Neural cell (in vitro differentiated cells): ENCODE results near the gene TIGD1. TPM values are rescaled to one million over a fixed set of nuclear protein-coding genes. Genes with fewer than 3 reads are reported as not detected.
"Not testable (repeated sequence)": the region's sequence is repeated elsewhere in the genome, so short reads cannot be mapped to it uniquely, and the experiment has no call there.

Source experiments
- H2AFZ ChIP-seq: fragments of 200-600, 300-800 bp; sonication (generic), shearing (Covaris generic); 2 replicates; pipeline ENCODE4 v1.6.0; 2014; ENCODE audit warnings: low read depth, mild to moderate bottlenecking, antibody characterized with exemption, low read length, moderate library complexity
- H3F3A ChIP-seq: fragments of 200-600 bp; shearing (Covaris generic); 2 replicates; pipeline ENCODE4 v1.6.1; 2016; ENCODE audit warnings: mild to moderate bottlenecking, moderate library complexity, mixed read lengths, antibody characterized with exemption, low read length; ENCODE audit not compliant: insufficient read depth, poor library complexity, severe bottlenecking
- H3K27ac ChIP-seq: fragments of 200-600, 300-800 bp; sonication (generic), shearing (Covaris generic); 2 replicates; pipeline ENCODE4 v1.5.1; 2014; ENCODE audit warnings: mild to moderate bottlenecking, low read length, moderate library complexity
- H3K27me3 ChIP-seq: fragments of 300-800, 200-600 bp; sonication (generic), shearing (Covaris generic); 2 replicates; pipeline ENCODE4 v1.6.0; 2014; ENCODE audit warnings: mild to moderate bottlenecking, low read depth, low read length, moderate library complexity; ENCODE audit not compliant: insufficient read depth
- H3K36me3 ChIP-seq: fragments of 300-800, 200-600 bp; sonication (generic), shearing (Covaris generic); 2 replicates; pipeline ENCODE4 v1.5.1; 2014; ENCODE audit warnings: mild to moderate bottlenecking, antibody characterized with exemption, low read length, moderate library complexity; ENCODE audit not compliant: insufficient read depth
- H3K4me2 ChIP-seq: fragments of 300-800, 200-600 bp; sonication (generic), shearing (Covaris generic); 2 replicates; pipeline ENCODE4 v1.6.0; 2014; ENCODE audit warnings: mild to moderate bottlenecking, low read length
- H3K4me3 ChIP-seq: fragments of 300-800, 200-600 bp; sonication (generic), shearing (Covaris generic); 2 replicates; pipeline ENCODE4 v1.5.1; 2014; ENCODE audit warnings: mild to moderate bottlenecking, low read length, moderate library complexity
- H3K79me2 ChIP-seq: fragments of 200-600 bp; shearing (Covaris generic); replicated peaks from 2 replicates; pipeline ENCODE4 v1.6.0; 2014; ENCODE audit warnings: mild to moderate bottlenecking, low read length, moderate library complexity; ENCODE audit not compliant: insufficient read depth
- H3K9ac ChIP-seq: fragments of 300-800, 200-600 bp; sonication (generic), shearing (Covaris generic); 2 replicates; pipeline ENCODE4 v1.6.1; 2016; ENCODE audit warnings: mild to moderate bottlenecking, low read length, mixed read lengths
- H3K9me2 ChIP-seq: fragments of 200-600 bp; shearing (Covaris generic); 2 replicates; pipeline ENCODE4 v1.6.1; 2016; ENCODE audit warnings: mild to moderate bottlenecking, low read length, mixed read lengths; ENCODE audit not compliant: insufficient read depth
- H3K9me3 ChIP-seq: fragments of 200-600, 300-800 bp; sonication (generic), shearing (Covaris generic); 2 replicates; pipeline ENCODE4 v1.6.1; 2016; ENCODE audit warnings: mild to moderate bottlenecking, mixed run types, low read length, moderate library complexity, mixed read lengths
- H4K20me1 ChIP-seq: fragments of 200-600 bp; shearing (Covaris generic); 2 replicates; pipeline ENCODE4 v1.6.1; 2016; ENCODE audit warnings: mild to moderate bottlenecking, mixed run types; ENCODE audit not compliant: insufficient read depth
- EP300 ChIP-seq: fragments of 450-650 bp; conservative IDR thresholded peaks from 2 replicates; pipeline ENCODE4 v1.6.1; 2014; ENCODE audit warnings: antibody characterized with exemption, mild to moderate bottlenecking, moderate library complexity; ENCODE audit not compliant: poor library complexity, severe bottlenecking
- EZH2 ChIP-seq: fragments of 200-600, 300-800 bp; shearing (Covaris generic), sonication (generic); IDR thresholded peaks from 2 replicates; pipeline ENCODE4 v1.6.1; 2014; ENCODE audit warnings: antibody characterized with exemption, low read length, borderline replicate concordance, mild to moderate bottlenecking; ENCODE audit not compliant: insufficient read depth, poor library complexity, severe bottlenecking
- MXI1 ChIP-seq: fragments of 450-650 bp; conservative IDR thresholded peaks from 2 replicates; pipeline ENCODE4 v1.6.1; 2014; ENCODE audit warnings: antibody characterized with exemption, mild to moderate bottlenecking; ENCODE audit not compliant: poor library complexity, severe bottlenecking
- POLR2AphosphoS5 ChIP-seq: IDR thresholded peaks from 2 replicates; pipeline ENCODE4 v1.6.1; 2012
- RAD21 ChIP-seq: fragments of 450-650 bp; conservative IDR thresholded peaks from 2 replicates; pipeline ENCODE4 v1.6.1; 2014; ENCODE audit warnings: antibody characterized with exemption, mild to moderate bottlenecking, moderate library complexity
- SMC3 ChIP-seq: fragments of 450-650 bp; conservative IDR thresholded peaks from 2 replicates; pipeline ENCODE4 v1.6.1; 2014; ENCODE audit warnings: antibody characterized with exemption, mild to moderate bottlenecking, moderate library complexity; ENCODE audit not compliant: poor library complexity
- TAF1 ChIP-seq: IDR thresholded peaks from 2 replicates; pipeline ENCODE4 v1.6.1; 2012; ENCODE audit warnings: low read depth
- polyA plus RNA-seq: library from polyadenylated mRNA; depleted of rRNA; stranded (reverse); fragments of >200 nt; gene quantifications from 2 replicates; pipeline ENCODE4 v1.2.3, GENCODE V29; 2014
- TF ChIP-seq, protein P1 (sequence below): fragments of 450-650 bp; IDR thresholded peaks from 2 replicates; pipeline ENCODE4 v1.5.1; 2014; ENCODE audit warnings: antibody characterized with exemption, mild to moderate bottlenecking, moderate library complexity; ENCODE audit not compliant: poor library complexity, severe bottlenecking
- TF ChIP-seq, protein P2 (sequence below): IDR thresholded peaks from 2 replicates; pipeline ENCODE4 v1.6.1; 2012; ENCODE audit warnings: borderline replicate concordance

The TIGD1 gene
- polyA plus RNA-seq, 1 donor from 2014 or later = 29.3 TPM

DNA sequence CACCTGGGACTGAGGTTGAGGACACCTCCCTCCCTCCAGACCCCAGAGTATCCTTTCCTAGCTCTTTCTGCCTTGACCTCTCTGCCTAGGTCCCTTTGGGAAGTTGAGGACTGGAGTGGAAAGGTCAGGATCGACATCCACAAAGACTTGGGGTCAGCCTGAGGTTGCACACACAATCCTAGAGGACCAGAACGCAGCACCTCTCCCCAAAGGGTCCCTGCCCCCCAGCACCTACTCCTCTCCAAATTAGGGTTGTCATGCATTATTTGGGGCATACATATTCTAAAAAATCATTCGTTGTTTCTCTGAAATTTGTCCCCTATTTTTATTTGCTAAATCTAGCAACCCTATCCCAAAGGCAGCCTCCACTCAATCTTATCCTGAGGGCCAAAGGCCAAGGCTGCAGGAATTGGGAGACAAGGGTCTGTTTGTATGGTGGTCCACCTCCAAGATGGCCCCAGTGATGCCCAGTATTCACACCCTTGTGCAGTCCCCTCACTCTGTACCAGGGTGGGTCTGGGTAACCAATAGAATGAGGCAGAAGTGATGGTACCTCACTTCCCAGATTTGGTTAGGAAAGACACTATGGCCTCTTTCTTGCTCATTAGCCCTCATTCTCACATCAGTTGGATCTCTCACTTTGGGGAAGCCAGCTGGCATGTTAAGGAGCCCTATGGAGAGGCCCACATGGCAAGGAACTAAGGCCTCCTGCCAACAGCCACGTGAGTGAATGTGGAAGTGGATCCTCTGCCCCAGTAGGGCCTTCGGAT is 14.4 kb downstream of the TIGD1 start (continued):
- TF ChIP-seq EP300 = no peak
- TF ChIP-seq EZH2 = no peak
- no peak for TF ChIP-seq RAD21

DNA sequence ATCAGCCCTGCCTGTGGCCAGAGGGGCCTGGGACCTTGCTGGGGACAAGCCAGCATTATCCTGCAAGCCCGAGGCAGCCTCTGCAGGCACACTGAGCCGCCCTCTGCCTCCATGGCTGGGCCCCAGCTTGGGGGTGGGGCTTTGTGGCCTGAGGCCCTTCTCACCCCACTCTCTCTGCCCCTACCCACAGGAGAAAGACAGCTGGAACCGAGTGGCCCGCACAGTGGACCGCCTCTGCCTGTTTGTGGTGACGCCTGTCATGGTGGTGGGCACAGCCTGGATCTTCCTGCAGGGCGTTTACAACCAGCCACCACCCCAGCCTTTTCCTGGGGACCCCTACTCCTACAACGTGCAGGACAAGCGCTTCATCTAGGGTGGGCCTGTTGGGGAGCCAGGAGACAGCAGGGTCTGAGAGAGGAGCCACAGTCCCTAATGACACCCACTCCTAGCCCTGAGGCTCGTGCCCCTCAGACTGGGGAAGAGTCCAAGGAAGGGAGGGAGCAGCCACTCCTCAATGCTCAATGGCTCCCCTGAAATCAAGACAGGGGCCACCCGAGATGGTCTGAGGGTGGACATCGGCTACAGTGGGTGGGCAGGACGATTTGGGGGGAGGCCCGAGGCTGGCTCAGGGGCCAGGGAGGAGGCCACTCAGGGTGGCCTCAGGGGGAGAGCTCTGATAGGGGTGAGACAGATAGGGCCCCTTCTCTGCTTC is 15.3 kb downstream of the TIGD1 start:
- Histone ChIP-seq H3K9ac (no peak overlapping the region), H3K4me2 (no peak overlapping the region), H3K9me3 (no peaks in the 10 kb centered on the region), H3K9me2 (no peaks in the 10 kb centered on the region), H3K79me2 (no peaks in the 10 kb centered on the region), H4K20me1 (no peaks in the 10 kb centered on the region), H3K4me3 (no peak overlapping the region), H3K36me3 (no peaks in the 10 kb centered on the region), H3K27ac (no peak overlapping the region), H3F3A (no peaks in the 10 kb centered on the region), H2AFZ (no peak overlapping the region), H3K27me3 (no peaks in the 10 kb centered on the region)
- no peak for TF ChIP-seq EZH2
- no peak for TF ChIP-seq TAF1
- TF ChIP-seq, protein P1, sequence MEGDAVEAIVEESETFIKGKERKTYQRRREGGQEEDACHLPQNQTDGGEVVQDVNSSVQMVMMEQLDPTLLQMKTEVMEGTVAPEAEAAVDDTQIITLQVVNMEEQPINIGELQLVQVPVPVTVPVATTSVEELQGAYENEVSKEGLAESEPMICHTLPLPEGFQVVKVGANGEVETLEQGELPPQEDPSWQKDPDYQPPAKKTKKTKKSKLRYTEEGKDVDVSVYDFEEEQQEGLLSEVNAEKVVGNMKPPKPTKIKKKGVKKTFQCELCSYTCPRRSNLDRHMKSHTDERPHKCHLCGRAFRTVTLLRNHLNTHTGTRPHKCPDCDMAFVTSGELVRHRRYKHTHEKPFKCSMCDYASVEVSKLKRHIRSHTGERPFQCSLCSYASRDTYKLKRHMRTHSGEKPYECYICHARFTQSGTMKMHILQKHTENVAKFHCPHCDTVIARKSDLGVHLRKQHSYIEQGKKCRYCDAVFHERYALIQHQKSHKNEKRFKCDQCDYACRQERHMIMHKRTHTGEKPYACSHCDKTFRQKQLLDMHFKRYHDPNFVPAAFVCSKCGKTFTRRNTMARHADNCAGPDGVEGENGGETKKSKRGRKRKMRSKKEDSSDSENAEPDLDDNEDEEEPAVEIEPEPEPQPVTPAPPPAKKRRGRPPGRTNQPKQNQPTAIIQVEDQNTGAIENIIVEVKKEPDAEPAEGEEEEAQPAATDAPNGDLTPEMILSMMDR = no peak
- no peak for TF ChIP-seq POLR2AphosphoS5
- TF ChIP-seq RAD21 = no peak
- no peak for TF ChIP-seq EP300

DNA sequence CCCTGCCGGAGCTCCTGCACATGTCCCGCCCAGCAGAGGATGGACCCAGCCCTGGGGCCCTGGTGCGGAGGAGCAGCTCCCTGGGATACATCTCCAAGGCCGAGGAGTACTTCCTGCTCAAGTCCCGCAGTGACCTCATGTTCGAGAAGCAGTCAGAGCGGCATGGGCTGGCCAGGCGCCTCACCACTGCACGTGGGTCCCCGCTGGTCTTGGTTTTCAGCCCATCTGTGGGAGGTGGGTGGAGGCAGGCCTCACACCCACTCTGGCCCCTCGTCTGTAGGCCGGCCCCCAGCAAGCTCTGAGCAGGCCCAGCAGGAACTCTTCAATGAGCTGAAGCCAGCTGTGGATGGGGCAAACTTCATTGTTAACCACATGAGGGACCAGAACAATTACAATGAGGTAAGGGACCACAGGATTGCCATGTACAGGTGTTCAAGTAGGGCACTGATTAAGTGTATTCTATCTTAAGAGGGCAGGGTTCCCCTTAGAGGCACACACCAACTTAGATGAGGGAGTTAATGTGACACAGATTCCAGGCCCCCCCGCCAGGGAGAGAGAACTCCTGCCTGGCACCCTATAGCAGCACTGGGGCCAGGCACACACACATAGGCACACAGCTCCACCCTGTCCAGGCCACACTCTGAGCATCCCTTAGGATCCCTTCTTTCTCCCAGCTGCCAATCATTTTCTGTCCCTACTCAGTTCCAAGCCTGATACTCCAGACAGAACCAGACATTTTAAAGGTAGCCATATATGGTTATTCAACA is 16.2 kb downstream of the TIGD1 start:
- no peak overlapping the region for H2AFZ ChIP-seq
- TF ChIP-seq EZH2 (no peak), RAD21 (no peak), SMC3 (no peak), MXI1 (no peak), TAF1 (no peak), POLR2AphosphoS5 (no peak), EP300 (no peak)
- TF ChIP-seq, protein P1 = no peak
- TF ChIP-seq, protein P2, sequence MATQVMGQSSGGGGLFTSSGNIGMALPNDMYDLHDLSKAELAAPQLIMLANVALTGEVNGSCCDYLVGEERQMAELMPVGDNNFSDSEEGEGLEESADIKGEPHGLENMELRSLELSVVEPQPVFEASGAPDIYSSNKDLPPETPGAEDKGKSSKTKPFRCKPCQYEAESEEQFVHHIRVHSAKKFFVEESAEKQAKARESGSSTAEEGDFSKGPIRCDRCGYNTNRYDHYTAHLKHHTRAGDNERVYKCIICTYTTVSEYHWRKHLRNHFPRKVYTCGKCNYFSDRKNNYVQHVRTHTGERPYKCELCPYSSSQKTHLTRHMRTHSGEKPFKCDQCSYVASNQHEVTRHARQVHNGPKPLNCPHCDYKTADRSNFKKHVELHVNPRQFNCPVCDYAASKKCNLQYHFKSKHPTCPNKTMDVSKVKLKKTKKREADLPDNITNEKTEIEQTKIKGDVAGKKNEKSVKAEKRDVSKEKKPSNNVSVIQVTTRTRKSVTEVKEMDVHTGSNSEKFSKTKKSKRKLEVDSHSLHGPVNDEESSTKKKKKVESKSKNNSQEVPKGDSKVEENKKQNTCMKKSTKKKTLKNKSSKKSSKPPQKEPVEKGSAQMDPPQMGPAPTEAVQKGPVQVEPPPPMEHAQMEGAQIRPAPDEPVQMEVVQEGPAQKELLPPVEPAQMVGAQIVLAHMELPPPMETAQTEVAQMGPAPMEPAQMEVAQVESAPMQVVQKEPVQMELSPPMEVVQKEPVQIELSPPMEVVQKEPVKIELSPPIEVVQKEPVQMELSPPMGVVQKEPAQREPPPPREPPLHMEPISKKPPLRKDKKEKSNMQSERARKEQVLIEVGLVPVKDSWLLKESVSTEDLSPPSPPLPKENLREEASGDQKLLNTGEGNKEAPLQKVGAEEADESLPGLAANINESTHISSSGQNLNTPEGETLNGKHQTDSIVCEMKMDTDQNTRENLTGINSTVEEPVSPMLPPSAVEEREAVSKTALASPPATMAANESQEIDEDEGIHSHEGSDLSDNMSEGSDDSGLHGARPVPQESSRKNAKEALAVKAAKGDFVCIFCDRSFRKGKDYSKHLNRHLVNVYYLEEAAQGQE = no peak
- H3K27me3 ChIP-seq = no peaks in the 10 kb centered on the region
- no peak overlapping the region for H3K4me2 ChIP-seq
- no peak overlapping the region for H3K27ac ChIP-seq
- H3K36me3 ChIP-seq = no peaks in the 10 kb centered on the region
- no peaks in the 10 kb centered on the region for H3F3A ChIP-seq
- H3K9me2 ChIP-seq = no peaks in the 10 kb centered on the region
- no peak overlapping the region for H3K4me3 ChIP-seq
- no peak overlapping the region for H3K9ac ChIP-seq
- H3K79me2 ChIP-seq = no peaks in the 10 kb centered on the region
- H3K9me3 ChIP-seq = no peaks in the 10 kb centered on the region
- H4K20me1 ChIP-seq = no peaks in the 10 kb centered on the region

DNA sequence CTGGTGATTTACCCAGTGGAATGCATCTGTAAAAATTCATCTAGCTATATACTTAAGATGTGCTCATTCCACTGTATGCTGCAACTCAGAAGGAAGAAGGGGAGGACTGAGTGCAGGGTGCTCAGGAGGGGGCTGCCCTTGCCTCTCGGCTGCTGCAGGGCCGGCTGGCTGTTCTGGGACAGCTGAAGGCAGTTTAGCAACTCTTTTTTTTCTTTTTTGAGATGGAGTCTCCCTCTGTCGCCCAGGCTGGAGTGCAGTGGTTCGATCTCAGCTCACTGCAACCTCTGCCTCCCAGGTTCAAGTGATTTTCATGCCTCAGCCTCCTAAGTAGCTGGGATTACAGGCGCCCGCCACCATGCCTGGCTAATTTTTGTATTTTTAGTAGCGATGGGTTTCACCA is 17.5 kb downstream of the TIGD1 start:
- H3K4me3 ChIP-seq, H3K9ac ChIP-seq, H3K79me2 ChIP-seq, H3K27ac ChIP-seq, H3K9me3 ChIP-seq, H3K9me2 ChIP-seq, H3K27me3 ChIP-seq, H3F3A ChIP-seq, H2AFZ ChIP-seq, H3K36me3 ChIP-seq, H3K4me2 ChIP-seq, H4K20me1 ChIP-seq: not testable (repeated sequence)
